BJ (cell line): Measurements from ENCODE around the gene RNFT2. TPM values are rescaled to one million over a fixed set of nuclear protein-coding genes. Genes with fewer than 3 reads are reported as not detected.

Experiments used
- CTCF ChIA-PET: fragments of 350-600 bp; formaldehyde crosslinking; extraction: SDS; loops from one replicate; lab custom pipeline; 2021; ENCODE audit warnings: antibody characterized with exemption, inconsistent platforms; lab: Yijun Ruan, JAX
- POLR2A ChIA-PET: fragments of 300-600 bp; sonication (Branson Sonifier 250); formaldehyde crosslinking; extraction: SDS; loops from one replicate; lab custom pipeline; 2021; ENCODE audit warnings: antibody characterized with exemption; lab: Charles Lee
- DNase-seq: peaks from one replicate; pipeline ENCODE4 v3.0.0-alpha.2; 2011; ENCODE audit warnings: low read depth
- H3K27me3 ChIP-seq: 2 replicates; pipeline ENCODE4 v1.6.0; 2011; ENCODE audit warnings: low read length; ENCODE audit not compliant: control insufficient read depth, insufficient read depth
- H3K36me3 ChIP-seq: 2 replicates; pipeline ENCODE4 v1.5.1; 2011; ENCODE audit warnings: low read length; ENCODE audit not compliant: control insufficient read depth, insufficient read depth
- H3K4me3 ChIP-seq: 2 replicates; pipeline ENCODE4 v1.5.1; 2011; ENCODE audit warnings: low read depth, mild to moderate bottlenecking, control low read depth, low read length
- polyA plus RNA-seq: library from polyadenylated mRNA; depleted of rRNA; stranded (reverse); fragments of >200 nt; gene quantifications from 2 replicates; pipeline ENCODE4 v1.2.3, GENCODE V29; 2011; rRNA removed
- small RNA-seq: library from RNA; depleted of rRNA; stranded (forward); fragments of <200 nt; gene quantifications from one replicate; pipeline ENCODE3, GENCODE V24; 2012; ENCODE audit warnings: low replicate concordance, low read depth; ENCODE audit not compliant: insufficient read length
- TF ChIP-seq, protein P1 (sequence below): IDR thresholded peaks from 2 replicates; pipeline ENCODE4 v1.5.1; 2011; ENCODE audit warnings: low read depth, mild to moderate bottlenecking, control low read depth, inconsistent platforms, low read length, moderate library complexity; ENCODE audit not compliant: insufficient read depth

RNFT2 gene
- polyA plus RNA-seq, 1 experiment = 1.2 TPM

DNA sequence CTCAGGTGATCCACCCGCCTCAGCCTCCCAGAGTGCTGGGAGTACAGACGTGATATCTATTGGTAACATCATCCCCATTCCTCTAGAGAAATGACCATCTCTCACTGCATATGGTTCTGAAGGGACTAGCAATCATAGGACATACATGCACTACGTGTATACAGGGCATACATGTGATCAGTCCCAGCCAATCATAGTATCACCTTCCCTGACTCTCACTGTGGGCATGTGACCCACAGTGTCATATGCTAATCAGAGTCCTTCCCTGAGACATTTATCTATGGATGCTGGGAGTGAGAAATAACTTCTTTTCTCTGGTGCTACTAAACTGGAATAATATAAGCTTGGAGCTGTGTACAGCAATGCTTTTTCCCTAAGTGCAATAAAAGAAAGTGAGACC, 160.6 kb downstream of the RNFT2 start:
- peaks cover 6% of the 10 kb centered on the region for H3K27me3 ChIP-seq
- ChIA-PET POLR2A (no interaction called here), CTCF (interaction anchor here (2.6 kb wide), 1 partner anchor 8 kb away, joined by 6 read pairs; no protein-coding TSS in a partner anchor)
- DNase-seq = no peak
- TF ChIP-seq, protein P1, sequence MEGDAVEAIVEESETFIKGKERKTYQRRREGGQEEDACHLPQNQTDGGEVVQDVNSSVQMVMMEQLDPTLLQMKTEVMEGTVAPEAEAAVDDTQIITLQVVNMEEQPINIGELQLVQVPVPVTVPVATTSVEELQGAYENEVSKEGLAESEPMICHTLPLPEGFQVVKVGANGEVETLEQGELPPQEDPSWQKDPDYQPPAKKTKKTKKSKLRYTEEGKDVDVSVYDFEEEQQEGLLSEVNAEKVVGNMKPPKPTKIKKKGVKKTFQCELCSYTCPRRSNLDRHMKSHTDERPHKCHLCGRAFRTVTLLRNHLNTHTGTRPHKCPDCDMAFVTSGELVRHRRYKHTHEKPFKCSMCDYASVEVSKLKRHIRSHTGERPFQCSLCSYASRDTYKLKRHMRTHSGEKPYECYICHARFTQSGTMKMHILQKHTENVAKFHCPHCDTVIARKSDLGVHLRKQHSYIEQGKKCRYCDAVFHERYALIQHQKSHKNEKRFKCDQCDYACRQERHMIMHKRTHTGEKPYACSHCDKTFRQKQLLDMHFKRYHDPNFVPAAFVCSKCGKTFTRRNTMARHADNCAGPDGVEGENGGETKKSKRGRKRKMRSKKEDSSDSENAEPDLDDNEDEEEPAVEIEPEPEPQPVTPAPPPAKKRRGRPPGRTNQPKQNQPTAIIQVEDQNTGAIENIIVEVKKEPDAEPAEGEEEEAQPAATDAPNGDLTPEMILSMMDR = no peak
- no peak overlapping the region for H3K4me3 ChIP-seq
- no peaks in the 10 kb centered on the region for H3K36me3 ChIP-seq

DNA sequence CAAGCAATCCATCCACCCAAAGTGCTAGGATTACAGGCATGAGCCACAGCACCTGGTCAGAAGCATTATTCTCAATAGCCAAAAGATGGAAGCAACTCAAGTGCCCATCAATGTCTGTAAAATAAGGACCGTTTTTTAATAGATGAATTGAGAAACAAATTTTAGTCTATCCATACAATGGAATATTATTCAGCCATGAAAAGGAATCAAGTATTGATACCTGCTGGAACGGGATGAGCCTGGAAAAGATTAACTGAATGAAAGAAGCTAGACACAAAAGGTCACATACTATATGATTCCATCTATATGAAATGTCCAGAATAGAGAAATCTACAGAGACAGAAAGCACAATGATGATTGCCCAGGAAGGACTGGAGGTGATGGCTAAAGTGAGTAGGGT, 163.5 kb downstream of the RNFT2 start:
- POLR2A ChIA-PET = no interaction called here
- no peak for DNase-seq
- Histone ChIP-seq H3K36me3 (no peaks in the 10 kb centered on the region), H3K4me3 (no peak overlapping the region), H3K27me3 (peaks cover 5% of the 10 kb centered on the region)
- CTCF ChIA-PET = interaction anchor here (1.0 kb wide), 1 partner anchor 21 kb away, joined by 3 read pairs; no protein-coding TSS in a partner anchor
- TF ChIP-seq, protein P1 = no peak

Small RNA genes within 50 kb of the gene (small RNA-seq; reads per million reads assigned to genes)
- gene RNU6-558P = not detected

Other genes with a start within 250 kb of the RNFT2 start
- 1.6 and 2.5 TPM in 2 replicates for gene MAP1LC3B2, start 178.9 kb upstream of the RNFT2 start, polyA plus RNA-seq
- 15.4 and 17.7 TPM in 2 replicates for gene SPRING1, start 246 bp upstream of the RNFT2 start, polyA plus RNA-seq
- gene HRK, start 143.1 kb downstream of the RNFT2 start, polyA plus RNA-seq = 0.02 TPM in 1 of 2 replicates, not detected in the other
- gene FBXW8, start 172.6 kb downstream of the RNFT2 start, polyA plus RNA-seq = 23.2 and 27.3 TPM in 2 replicates